Upper lobe of right lung (tissue), 1 donor: ENCODE data around the gene KIF5B. TPM values are rescaled to one million over a fixed set of nuclear protein-coding genes. Genes with fewer than 3 reads are reported as not detected.

ENCODE experiments used
- ATAC-seq: fragments of 200-7000 bp; cut with Tn5 transposase; one replicate; pipeline ENCODE4 v1.9.1; 2020; ENCODE audit warnings: mild to moderate bottlenecking, moderate library complexity
- DNase-seq: peaks from one replicate; pipeline ENCODE4 v3.0.0-alpha.2; 2020
- H3K27ac ChIP-seq: fragments of 200-600 bp; one replicate; pipeline ENCODE4 v1.8.0; 2022
- H3K27me3 ChIP-seq: fragments of 200-600 bp; one replicate; pipeline ENCODE4 v1.8.0; 2022; ENCODE audit warnings: mild to moderate bottlenecking
- H3K36me3 ChIP-seq: fragments of 200-600 bp; one replicate; pipeline ENCODE4 v1.8.0; 2022
- H3K4me1 ChIP-seq: fragments of 200-600 bp; one replicate; pipeline ENCODE4 v1.8.0; 2022
- H3K4me3 ChIP-seq: fragments of 200-600 bp; one replicate; pipeline ENCODE4 v1.8.0; 2022; ENCODE audit warnings: mild to moderate bottlenecking
- H3K9me3 ChIP-seq: fragments of 200-600 bp; one replicate; pipeline ENCODE4 v1.8.0; 2022
- CTCF ChIP-seq: fragments of 200-600 bp; IDR thresholded peaks from one replicate; pipeline ENCODE4 v1.8.0; 2022; ENCODE audit warnings: antibody characterized with exemption
- intact Hi-C: fragments of 100-400 bp; cut with DNase I; formaldehyde crosslinking; loops from one replicate; pipeline ENCODE4 v1.11.0; 2022
- total RNA-seq: library from RNA; stranded (reverse); fragmentation: NEBNext Ultra II Directional; extraction: Animal tissue kit (Norgen Biotek cat#: 25700); gene quantifications from one replicate; pipeline ENCODE4 v1.2.1, GENCODE V29; 2021
- donor health status: DM: no; HTN: yes; CAD: no; lungs with severe emphysema.

Gene KIF5B
- total RNA-seq, 1 donor from 2014 or later: 112 TPM

DNA sequence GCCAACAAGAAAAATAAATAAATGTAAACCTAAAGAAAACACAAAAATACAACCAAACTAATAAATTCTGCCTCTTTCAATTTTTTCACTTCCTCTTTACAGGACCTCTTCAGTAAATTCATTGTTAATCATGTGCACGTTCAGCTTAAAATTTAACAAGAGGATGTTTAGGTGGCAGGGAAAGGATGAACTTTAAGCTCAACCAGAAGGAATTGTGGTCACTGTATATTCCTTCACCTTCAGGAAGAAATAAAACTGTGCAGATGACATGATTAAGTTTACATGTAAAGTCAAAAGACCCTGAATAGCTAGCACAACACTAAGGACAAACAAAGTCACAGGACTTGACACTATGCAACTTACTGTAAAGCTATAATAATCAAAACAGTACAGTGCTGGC is 33.0 kb downstream of the KIF5B start:
- intact Hi-C loops: no loop called here
- H3K36me3 ChIP-seq: peaks cover 94% of the 10 kb centered on the region
- no peak for ATAC-seq

DNA sequence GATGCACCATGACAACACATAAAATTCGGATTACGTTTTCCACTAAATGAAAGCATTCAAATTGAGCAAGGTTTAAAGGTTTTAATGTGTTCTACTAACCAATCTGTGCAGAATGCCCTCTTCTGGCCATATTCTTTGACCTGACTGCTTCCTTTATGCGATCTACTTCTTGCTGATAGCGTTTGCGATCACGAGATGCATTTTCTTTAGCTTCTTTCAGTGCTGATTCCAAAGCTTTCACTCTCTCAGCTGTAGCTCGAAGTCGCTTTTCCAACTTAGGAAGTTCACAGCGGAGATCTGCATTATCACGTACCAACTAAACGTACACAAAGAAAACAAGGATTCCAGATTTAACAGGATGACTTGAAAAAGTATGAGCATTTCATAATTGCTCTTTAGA is 39.2 kb downstream of the KIF5B start:
- DNase-seq: no peak
- Histone ChIP-seq H3K4me1 (no peaks in the 10 kb centered on the region), H3K27me3 (no peaks in the 10 kb centered on the region), H3K36me3 (peaks cover 100% of the 10 kb centered on the region), H3K4me3 (no peak overlapping the region), H3K27ac (no peak overlapping the region), H3K9me3 (no peaks in the 10 kb centered on the region)
- ATAC-seq: no peak
- TF ChIP-seq CTCF: no peak
- intact Hi-C loops: no loop called here

More for the DNA sequence above, 33.0 kb downstream of the KIF5B start:
- Histone ChIP-seq H3K4me1 (no peaks in the 10 kb centered on the region), H3K27ac (no peak overlapping the region), H3K4me3 (no peak overlapping the region), H3K27me3 (no peaks in the 10 kb centered on the region), H3K9me3 (no peaks in the 10 kb centered on the region)
- DNase-seq: no peak
- no peak for TF ChIP-seq CTCF

DNA sequence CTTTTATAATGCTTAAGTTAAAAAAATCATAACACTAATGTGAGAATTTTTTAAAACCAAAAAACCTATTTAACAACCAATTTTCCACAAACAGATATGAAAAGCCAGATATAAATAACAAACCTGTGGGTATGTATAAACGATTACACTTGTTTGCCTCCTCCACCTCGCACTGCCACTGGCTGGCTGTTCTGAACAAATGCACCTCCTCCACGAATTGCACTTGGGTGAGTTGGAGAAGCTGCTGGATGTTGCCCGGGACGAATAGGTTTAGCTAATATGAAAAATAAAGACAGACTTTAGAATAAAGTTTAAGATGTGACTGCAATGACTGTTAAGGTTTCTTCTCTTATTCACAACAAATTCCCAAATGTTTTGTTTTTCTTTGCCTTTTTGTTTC is 40.8 kb downstream of the KIF5B start:
- no peak for TF ChIP-seq CTCF
- intact Hi-C loops: no loop called here
- H3K4me3 ChIP-seq: no peak overlapping the region
- ATAC-seq (no peak), DNase-seq (no peak)
- no peak overlapping the region for H3K27ac ChIP-seq
- no peaks in the 10 kb centered on the region for H3K9me3 ChIP-seq
- H3K27me3 ChIP-seq: no peaks in the 10 kb centered on the region
- peaks cover 100% of the 10 kb centered on the region for H3K36me3 ChIP-seq
- no peaks in the 10 kb centered on the region for H3K4me1 ChIP-seq

DNA sequence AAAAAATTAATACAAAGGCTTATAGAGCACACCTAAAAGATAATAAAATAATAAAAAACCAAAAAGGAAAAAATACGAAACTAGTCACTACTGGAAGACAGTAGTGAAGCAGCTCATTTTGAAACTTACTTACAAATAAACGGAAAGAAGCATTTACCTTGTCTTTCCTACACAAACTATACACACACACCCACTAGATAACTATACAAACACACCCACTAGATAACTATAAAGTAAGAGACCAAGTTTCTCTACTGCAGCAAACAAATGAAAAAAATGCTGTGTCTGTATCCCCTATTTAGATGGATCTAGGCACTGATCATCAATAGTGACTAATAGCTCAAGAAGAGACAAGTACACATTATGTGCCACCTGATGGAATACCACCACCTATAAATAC is 49.2 kb downstream of the KIF5B start:
- no peak for DNase-seq
- Histone ChIP-seq H3K27me3 (no peaks in the 10 kb centered on the region), H3K4me1 (no peaks in the 10 kb centered on the region), H3K27ac (no peak overlapping the region), H3K9me3 (no peaks in the 10 kb centered on the region), H3K36me3 (peaks cover 44% of the 10 kb centered on the region), H3K4me3 (no peak overlapping the region)
- intact Hi-C loops: loop anchor here (10.0 kb wide), 1 partner anchor 142 kb away; no protein-coding TSS in a partner anchor
- TF ChIP-seq CTCF: no peak
- ATAC-seq: no peak

DNA sequence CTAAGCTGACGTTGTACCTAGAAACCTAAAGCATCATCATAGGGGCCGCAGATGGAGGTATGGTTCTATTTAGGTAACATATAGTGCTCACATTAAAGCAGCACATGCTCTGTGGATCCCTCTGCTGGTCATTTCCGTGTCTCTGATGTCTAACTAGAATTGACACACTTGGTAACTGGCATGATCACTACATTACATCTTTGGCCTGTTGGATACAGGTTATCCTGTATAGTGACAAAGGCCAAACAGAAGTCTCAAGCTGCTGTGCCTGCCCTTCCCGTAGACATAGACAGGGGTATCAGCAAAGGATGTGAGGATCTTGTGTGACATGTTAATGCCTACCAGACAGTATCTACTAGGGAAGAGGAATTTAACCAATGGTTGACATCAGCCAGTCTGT is 51.2 kb downstream of the KIF5B start:
- Histone ChIP-seq H3K4me1 (no peaks in the 10 kb centered on the region), H3K9me3 (no peaks in the 10 kb centered on the region), H3K27me3 (no peaks in the 10 kb centered on the region), H3K36me3 (peaks cover 24% of the 10 kb centered on the region), H3K27ac (no peak overlapping the region), H3K4me3 (no peak overlapping the region)
- ATAC-seq: peak; percentile 71
- intact Hi-C loops: loop anchor here (10.0 kb wide), 1 partner anchor 140 kb away; no protein-coding TSS in a partner anchor
- DNase-seq: no peak
- peak; percentile 50 for TF ChIP-seq CTCF

DNA sequence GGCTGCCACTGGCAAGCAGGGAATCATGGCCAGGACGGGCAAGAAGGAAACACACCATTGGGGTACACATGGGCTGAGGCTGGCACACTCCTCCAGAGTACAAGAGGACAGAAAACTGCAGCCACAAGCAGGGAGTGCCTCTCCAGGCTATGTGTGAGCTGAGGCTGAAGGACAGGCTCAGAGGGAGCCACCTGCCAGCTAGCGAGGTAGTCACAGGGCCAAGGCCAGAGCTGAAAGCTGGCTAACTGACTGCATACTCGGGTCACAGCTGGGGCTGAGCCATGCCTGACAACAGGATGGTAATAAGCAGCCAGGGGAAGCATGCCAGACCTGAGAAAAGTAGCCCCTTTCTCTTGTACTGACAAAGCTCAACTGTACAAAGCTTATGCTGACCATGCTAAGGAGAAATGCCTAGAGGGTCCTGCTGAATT is 52.0 kb downstream of the KIF5B start:
- TF ChIP-seq CTCF: no peak
- ATAC-seq (peak; percentile 54), DNase-seq (no peak)
- Histone ChIP-seq H3K27ac (no peak overlapping the region), H3K4me3 (no peak overlapping the region), H3K27me3 (no peaks in the 10 kb centered on the region), H3K9me3 (no peaks in the 10 kb centered on the region), H3K4me1 (no peaks in the 10 kb centered on the region), H3K36me3 (peaks cover 15% of the 10 kb centered on the region)
- intact Hi-C loops: loop anchor here (10.0 kb wide), 1 partner anchor 139 kb away; no protein-coding TSS in a partner anchor
